ENCODE data around the gene FBXL17. TPM values are rescaled to one million over a fixed set of nuclear protein-coding genes. Genes with fewer than 3 reads are reported as not detected.

FBXL17 gene
- total and polyA plus RNA-seq, 2 of the 13 experiments (the other 11 are each of a cell fraction or from before 2014, with no cell fraction given): 3.0 to 7.9 TPM

DNA sequence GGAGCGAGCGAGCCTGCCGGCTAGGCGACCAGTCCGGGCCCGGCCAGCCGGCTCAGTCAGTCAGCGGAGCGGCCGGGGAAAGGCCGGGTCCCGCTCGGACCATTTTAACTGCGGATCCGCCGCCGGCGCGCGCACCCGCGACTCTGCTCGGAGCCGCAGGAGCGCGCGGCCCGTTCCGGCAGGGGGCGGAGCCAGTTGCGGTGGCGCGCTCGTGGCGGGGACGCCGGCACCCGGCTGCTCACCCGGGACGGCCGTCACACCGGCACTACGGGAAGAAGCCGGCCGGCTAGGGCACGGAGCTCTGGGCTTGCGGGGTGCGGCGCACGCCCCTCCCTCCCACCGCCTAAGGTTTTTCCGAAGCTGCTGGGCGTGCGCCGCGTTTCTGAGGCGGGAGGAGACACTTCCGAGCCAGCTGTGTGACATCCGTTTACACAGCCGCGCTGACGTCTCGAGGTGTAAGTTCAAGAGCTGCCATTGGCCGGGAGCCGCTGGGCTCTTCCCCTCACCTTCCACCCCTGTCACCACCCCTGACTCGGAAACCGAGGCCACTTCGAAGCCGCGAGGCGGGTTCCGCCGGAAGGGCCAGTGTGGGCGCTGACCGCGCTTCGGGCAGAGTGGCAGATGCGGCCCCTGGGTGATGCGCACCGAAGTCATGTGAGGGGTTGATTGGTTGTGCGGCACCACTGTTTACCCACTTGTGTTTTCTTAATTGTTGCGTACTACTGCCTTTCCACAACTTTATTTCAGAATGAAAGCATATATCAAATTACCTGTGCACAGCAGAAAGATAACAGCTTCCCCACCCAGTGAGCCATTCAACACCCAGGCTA is at the start of gene FBXL17 (continued):
- no peak for TF ChIP-seq POLR2AphosphoS2 (IDR thresholded peaks at IDR 0.05; ENCODE audit: low read depth, low read length)
- TF ChIP-seq FOXP1 (IDR thresholded peaks at IDR 0.05): no peak
- TF ChIP-seq FOXP1 (CRISPR knock-in tag; IDR thresholded peaks at IDR 0.05): peak; percentile 34; the same call in 1 of the 2 replicates
- no peak for TF ChIP-seq LCORL (IDR thresholded peaks at IDR 0.05)
- TF ChIP-seq LCORL (CRISPR knock-in tag; IDR thresholded peaks at IDR 0.05): no peak
- TF ChIP-seq, protein P1, sequence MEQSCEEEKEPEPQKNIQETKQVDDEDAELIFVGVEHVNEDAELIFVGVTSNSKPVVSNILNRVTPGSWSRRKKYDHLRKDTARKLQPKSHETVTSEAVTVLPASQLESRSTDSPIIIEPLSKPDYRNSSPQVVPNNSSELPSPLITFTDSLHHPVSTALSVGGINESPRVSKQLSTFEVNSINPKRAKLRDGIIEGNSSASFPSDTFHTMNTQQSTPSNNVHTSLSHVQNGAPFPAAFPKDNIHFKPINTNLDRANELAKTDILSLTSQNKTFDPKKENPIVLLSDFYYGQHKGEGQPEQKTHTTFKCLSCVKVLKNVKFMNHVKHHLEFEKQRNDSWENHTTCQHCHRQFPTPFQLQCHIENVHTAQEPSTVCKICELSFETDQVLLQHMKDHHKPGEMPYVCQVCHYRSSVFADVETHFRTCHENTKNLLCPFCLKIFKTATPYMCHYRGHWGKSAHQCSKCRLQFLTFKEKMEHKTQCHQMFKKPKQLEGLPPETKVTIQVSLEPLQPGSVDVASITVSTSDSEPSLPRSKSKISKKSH (CRISPR knock-in tag; IDR thresholded peaks at IDR 0.05; ENCODE audit: borderline replicate concordance): peak; percentile 80; the same call in 1 of the 2 replicates
- TF ChIP-seq ZNF121 (CRISPR knock-in tag; IDR thresholded peaks at IDR 0.05): no peak
- peak; percentile 85 to 89 for TF ChIP-seq POLR2A (IDR thresholded peaks at IDR 0.05; ENCODE audit: insufficient read depth in 1 of 2, low read depth in 2 of 2, low read length in 2 of 2)
- TF ChIP-seq, protein P2, sequence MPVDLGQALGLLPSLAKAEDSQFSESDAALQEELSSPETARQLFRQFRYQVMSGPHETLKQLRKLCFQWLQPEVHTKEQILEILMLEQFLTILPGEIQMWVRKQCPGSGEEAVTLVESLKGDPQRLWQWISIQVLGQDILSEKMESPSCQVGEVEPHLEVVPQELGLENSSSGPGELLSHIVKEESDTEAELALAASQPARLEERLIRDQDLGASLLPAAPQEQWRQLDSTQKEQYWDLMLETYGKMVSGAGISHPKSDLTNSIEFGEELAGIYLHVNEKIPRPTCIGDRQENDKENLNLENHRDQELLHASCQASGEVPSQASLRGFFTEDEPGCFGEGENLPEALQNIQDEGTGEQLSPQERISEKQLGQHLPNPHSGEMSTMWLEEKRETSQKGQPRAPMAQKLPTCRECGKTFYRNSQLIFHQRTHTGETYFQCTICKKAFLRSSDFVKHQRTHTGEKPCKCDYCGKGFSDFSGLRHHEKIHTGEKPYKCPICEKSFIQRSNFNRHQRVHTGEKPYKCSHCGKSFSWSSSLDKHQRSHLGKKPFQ (CRISPR knock-in tag; IDR thresholded peaks at IDR 0.05; ENCODE audit: insufficient replicate concordance): peak; percentile 66
- no peak for TF ChIP-seq ZNF879 (CRISPR knock-in tag; IDR thresholded peaks at IDR 0.05)
- TF ChIP-seq ZNF12 (CRISPR knock-in tag; IDR thresholded peaks at IDR 0.05): no peak
- TF ChIP-seq SOX6 (IDR thresholded peaks at IDR 0.05): no peak
- TF ChIP-seq SOX6 (CRISPR knock-in tag; IDR thresholded peaks at IDR 0.05): peak; percentile 62
- TF ChIP-seq, protein P3, sequence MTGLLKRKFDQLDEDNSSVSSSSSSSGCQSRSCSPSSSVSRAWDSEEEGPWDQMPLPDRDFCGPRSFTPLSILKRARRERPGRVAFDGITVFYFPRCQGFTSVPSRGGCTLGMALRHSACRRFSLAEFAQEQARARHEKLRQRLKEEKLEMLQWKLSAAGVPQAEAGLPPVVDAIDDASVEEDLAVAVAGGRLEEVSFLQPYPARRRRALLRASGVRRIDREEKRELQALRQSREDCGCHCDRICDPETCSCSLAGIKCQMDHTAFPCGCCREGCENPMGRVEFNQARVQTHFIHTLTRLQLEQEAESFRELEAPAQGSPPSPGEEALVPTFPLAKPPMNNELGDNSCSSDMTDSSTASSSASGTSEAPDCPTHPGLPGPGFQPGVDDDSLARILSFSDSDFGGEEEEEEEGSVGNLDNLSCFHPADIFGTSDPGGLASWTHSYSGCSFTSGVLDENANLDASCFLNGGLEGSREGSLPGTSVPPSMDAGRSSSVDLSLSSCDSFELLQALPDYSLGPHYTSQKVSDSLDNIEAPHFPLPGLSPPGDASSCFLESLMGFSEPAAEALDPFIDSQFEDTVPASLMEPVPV (CRISPR knock-in tag; IDR thresholded peaks at IDR 0.05): peak; percentile 84
- peak; percentile 95 for TF ChIP-seq NFKB2 (CRISPR knock-in tag; IDR thresholded peaks at IDR 0.05; ENCODE audit: borderline replicate concordance)
- peak; percentile 89; the same call in 1 of the 2 replicates for TF ChIP-seq ZNF724P (CRISPR knock-in tag; IDR thresholded peaks at IDR 0.05; ENCODE audit: borderline replicate concordance)
- TF ChIP-seq MTF2 (CRISPR knock-in tag; IDR thresholded peaks at IDR 0.05; ENCODE audit: borderline replicate concordance): no peak
- TF ChIP-seq, protein P4, sequence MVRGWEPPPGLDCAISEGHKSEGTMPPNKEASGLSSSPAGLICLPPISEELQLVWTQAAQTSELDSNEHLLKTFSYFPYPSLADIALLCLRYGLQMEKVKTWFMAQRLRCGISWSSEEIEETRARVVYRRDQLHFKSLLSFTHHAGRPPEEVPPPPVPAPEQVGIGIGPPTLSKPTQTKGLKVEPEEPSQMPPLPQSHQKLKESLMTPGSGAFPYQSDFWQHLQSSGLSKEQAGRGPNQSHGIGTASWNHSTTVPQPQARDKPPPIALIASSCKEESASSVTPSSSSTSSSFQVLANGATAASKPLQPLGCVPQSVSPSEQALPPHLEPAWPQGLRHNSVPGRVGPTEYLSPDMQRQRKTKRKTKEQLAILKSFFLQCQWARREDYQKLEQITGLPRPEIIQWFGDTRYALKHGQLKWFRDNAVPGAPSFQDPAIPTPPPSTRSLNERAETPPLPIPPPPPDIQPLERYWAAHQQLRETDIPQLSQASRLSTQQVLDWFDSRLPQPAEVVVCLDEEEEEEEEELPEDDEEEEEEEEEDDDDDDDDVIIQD (CRISPR knock-in tag; IDR thresholded peaks at IDR 0.05; ENCODE audit: low read depth): peak; percentile 71; the same call in 1 of the 2 replicates
- TF ChIP-seq PAXIP1 (CRISPR knock-in tag; conservative IDR thresholded peaks at IDR 0.05): no peak; the same call in none of the 2 replicates
